ENCODE results near the gene POLN.

The POLN gene

DNA sequence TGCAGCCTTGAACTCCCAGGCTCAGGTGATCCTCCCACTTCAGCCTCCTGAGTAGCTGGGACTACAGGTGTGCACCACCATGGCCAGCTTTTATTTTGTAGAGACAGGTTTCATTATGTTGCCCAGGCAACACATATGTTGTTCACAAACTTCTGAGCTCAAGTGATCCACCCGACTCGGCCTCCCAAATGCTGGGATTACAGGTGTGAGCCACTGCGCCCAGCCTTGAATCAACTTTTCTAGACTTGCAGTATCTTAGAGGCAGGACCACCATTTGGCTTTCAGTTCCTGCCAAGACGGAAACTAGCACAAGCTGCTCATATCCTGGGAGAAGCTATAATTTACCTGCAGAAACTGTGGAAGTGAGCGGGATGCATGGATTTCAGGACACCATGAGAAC is 162.9 kb downstream of the POLN start:
- no peak for DNase-seq

DNA sequence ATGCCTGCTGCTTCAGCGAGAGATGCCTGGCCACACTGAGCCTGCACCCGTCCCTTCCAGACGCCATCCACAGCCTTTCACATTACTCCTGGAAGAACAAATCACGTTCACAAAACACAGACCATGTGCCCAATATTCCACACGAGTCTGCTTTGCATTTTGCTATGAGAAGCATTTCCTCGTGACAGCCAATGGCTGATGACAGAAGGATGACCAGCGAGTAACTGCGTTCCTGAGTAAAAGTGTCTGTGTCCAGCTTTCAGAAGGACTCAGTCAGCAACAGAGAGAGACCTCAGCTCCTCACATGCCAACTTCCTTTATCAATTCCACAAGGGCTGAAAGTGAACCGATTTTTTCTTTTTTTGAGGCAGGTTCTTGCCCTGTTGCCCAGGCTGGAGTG is 163.3 kb downstream of the POLN start:
- DNase-seq, result no peak

DNA sequence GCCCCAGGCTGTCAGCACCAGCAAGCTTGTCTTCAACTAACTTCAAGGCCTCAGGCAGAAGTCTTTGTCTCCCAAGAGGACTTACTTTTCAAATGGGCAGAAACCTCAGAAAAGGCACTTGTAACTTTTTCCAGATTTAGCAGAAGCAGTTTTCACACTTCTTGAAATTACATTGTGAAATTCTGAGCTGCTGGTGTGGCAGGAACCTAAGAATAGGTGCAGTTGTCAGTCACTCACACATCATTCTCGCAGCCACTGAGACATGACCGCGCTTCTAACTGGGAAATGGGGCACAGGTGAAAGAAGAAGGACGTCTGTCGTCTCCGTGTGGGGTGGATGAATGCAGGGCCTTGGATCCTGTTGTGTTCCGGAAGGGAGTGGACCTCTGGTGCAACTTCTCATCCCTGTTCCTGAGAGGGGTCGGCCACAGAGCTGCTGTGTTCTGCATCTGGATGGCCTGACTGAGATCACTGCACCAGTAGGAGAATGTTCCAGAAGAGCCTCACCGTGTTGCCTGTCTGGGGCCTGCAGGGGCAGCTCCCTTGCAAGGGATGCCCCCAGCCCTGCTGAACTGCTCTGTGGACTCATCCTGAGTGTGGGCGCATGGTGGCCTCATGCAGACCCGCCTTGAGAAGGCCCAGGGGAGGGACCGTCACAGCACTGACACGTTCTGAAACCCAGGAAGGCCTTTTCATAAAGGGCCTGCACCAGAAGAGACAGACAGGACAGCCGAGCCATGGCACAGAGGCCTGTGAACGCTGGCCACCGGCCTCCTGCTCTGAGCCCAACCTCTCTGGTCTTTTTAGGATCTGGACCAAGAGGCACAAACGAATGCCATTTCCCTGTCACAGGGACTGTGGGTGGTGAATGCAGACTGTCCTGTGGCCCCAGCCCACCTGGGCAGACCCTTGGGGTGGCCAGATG is 164.1 kb downstream of the POLN start:
- DNase-seq, result no peak

DNA sequence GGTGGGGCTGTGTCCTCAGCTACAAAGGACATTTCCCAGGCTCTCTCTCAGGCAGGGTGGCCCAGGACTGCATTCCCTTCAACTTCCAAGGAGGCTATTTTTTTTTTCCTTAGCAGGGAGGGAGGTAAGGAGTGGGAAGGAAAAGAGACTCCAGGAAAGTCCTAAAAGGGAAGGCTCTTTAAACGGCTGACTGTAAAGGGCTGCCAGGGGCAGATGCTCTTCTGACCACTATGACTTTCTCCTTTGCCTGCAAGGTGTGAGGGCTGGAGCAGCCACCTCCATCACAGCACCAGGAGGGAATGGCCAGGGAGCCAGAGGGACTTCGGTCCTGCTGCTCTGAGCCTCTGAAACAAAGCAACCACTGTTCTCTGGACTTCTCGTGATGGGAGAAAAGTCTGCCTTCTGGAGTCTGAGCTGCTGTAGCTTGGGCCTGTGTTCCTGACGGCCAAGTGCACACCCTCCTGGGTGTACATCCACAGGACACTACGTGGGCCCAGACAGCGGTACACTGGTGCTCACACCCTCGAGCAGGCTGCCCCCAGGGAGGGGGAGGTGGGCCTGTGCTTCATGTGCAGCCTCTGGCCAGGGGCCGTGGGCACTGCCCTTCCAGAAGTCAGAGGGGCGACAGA is 164.9 kb downstream of the POLN start:
- DNase-seq, result no peak

DNA sequence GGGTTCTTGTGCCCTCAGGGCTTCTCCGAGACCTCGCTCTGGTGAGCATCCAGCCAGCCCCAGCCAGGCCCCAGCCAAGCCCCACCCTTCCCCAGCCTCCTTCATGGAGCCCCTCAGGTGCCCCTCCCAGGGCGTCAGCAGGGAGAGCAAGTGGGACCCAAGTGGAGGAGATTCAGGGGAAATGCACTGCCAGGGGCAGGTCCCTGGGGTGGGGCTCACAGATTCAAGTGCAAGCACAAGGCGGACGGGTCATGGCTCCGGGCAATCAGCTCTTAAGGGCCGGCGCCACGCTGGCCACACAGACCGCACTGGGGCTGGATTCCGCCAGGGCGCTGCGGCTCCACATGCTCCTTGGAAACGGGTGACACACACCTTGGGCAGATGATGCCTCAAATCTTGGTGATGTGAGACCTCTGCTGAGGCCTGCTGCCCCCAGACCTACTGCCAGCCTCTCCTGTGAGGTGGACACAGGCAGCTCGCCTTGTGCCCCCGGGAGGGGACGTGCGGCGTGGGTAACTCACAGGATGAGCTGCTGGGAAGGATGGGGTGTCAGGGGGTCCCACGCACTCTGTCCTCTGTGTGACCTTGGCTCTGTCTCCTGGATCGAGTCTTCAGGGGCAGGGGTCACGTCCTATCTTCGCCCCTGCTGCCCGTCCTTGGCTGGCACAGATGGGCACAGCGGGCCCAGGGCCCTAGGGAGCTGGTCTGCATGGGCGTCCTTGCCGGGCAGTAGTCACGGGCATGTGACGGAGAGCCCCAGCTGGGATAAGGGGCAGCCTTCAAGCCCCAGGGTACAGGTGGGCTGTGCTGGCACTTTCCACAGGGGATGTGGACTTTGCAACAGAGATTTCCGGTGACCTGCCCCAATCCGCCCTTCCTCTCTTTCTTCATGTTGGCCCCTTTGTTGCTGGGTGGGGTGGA is 165.7 kb downstream of the POLN start:
- no peak for DNase-seq

DNA sequence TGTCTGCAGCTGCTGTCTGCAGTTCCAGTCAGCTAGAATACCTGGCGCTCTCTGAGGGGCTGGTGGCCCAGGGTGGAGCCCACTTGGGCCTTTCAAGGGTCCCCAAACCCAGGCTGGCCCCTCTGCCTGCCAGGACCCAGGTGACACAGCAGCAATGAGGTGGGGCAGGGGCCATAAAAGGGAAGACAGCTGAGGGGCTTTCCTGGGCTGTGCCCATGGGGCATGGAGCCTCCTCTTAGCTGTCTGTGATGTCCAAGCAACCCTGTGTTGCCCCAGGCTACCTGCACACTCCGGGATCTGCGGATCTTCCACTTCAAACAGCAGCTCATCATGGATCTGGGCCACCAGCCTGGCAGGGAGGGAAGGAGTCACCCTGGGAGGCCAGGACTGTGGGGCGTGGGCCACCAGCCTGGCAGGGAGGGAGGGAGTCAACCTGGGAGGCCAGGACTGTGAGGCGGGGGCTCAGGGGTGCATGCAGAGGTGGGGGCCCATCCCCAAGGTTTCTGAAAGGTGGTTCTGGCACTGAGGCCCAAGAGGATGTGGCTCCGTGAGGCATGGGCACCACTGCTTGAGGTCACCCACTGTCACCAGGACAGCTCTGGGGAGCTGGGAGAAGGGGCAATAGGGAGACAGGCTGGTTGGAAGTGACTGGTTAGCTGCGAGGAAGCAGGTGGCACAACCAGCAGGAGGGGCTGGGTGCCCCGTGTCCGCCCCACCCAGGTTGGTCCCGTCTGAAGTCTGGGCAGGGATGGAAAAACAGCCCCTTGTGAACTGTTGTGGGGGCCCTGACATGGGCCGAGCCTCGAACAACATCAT is 166.5 kb downstream of the POLN start:
- DNase-seq, result no peak

DNA sequence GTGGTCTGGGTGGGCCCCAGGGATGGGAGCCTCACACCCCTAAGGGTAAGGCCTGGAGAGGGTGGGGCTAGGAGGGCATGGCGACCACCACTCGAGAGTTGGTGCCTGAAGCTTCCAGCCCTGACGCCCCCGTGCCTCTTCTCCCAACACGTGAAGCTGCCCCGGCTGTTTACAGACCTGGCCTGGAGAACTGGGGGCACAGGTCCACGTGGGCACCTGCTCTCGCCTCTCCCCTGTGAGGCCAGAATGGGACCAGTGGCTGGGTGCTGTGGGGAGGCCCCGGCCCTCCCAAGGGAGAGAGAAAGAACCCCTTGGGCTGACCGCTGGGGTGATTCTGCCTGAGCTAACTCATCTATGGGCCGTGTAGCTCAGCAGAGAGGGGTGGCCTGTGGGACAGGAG is 167.3 kb downstream of the POLN start:
- DNase-seq, result no peak

DNA sequence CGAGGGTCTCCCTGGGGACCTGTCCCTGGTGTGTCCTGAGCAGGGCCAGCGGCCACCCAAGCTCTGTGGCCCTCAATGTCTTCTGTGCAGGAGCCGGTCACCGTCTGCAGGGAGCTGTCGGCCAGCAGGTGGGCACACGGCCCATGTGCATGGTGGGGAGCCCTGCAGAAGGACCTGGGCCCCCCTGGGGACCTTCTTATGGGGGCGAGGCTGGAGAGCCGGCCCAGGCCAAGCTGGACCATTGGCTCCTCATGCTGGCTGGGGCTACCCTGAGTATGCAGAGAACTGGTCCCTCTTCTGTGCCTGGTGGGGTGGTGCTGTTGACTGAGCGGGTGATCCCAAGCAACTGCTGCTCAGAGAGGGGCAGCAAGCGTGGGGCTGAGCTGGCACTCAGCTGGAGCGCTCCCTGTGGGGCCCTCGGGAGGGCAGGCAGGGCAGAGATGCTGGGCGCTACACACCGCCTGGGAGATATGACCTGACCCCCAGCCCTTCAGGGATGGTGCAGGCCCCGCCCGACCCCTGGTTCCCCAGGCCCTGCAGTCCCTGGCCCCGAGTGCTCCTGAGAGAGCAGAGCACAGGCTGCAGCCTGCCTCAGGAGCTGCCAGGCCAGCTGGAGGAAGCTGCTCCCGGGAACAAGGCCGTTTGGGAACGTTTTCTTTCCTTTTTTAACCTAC is 168.0 kb downstream of the POLN start:
- DNase-seq, result no peak

DNA sequence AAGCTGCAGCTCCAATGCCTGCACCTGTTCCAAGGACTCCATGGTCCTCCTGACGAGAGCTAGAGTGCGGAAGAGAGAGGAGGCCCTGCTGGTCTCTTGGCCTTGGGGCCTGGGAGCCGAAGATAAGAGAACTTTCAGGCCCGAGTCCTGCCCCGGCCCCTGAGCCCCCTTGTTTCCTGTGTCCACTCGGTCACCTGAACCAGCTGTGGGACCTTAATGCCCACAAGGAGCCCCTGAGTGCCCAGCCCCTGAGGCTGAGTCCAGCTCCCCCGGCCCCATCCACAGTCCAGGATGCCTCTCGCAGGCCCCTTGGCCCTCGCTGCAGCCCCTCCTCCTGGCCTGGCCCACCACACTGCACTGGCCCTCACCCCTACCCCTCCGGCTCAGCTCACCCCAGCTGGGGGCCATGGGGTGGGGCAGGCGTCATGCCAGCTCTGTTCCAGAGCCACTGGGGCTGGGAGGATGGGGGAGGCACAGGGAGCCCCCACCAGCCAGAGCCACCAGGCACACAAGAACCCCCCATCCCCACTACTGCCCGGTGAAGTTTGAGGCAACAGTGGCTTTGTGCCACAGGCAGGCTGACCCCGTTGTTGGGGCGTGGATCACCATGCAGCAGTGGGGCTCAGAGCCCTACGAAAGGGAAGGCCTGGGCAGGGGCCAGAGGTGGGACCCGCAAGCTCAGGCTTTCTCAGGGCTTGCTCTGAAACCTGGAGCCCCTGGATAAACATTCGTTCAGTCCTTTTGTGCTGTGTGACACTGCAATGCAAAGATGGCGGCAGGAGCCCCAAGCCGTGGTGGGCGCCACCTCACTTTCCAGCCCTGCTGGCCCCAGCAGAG is 168.7 kb downstream of the POLN start:
- DNase-seq, result no peak

DNA sequence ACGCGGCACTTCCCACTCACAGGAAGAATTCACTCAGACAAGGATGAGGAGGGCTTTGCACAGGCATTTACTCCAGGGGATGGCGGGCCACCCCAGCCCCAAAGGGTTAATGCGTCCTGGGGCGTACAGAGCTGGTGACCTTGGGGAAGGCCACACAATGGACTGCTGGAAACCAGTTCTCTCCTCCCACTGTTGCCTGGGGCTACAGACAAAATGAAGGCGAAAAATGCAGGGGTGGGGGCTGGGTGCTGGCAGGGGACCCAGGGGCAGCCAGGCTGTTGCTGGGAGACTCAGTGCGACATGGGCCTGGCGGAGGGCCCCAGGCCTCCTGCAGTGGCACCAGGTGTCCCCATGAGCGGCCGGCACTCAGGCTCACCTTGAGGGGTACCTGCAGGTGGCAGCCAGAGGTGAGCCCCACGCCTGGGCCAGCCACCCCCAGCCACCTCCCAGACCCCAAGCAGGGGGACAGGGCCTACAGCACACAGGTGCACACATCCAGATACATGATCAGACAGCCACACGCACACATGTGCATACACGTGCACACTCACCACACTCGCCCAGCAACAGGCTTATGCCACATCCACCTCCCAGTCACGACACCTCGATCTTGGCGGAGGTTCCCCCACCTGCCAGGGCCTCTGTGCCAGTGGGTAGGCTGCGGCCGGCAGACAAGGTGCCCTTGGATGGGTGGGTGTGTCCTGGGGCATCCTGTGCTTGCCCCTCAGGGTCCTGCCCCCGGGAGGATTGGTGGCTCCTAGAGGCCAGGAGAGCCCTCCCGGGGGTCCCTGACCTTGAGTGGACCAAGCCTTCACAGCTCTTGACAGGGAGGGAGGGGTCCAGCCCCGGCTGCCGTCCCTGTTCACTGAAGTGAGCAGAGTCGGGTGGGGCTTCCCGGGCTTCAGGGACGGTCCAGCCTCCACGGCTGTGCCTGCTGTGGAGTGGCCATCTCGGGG is 169.7 kb downstream of the POLN start:
- DNase-seq, result no peak

DNA sequence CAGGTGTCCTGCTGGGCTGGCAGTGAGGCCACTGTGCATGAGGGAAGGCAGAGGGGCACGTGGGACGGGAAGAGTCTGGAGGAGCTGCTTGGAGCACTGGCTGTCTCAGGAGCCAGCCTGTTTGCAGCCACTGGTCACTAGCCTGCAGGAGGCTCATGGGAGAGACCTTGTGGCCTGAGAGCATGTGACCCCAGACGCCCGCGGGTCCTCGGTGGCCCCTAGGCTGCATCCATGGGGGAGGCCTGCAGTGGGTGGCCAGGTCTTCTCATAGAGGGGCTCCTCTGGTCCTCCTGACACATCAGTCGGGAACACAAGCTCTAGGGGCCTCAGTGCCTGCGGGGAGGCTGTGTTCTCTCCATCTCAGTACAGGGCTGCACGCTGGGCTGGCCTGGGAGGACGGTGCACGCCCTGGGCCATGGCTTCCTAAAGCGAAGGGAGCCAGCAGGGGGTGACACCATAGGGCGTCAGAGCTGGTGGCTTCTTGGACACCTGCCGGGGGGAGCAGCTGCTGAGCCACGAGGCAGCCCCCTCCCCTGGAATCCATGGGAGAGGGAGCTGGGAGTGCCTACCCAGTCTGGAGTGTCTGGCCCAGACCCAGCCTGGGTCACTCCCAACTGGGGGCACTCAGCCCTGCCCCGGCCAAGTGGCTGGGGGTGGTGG is 170.5 kb downstream of the POLN start:
- DNase-seq, result no peak

DNA sequence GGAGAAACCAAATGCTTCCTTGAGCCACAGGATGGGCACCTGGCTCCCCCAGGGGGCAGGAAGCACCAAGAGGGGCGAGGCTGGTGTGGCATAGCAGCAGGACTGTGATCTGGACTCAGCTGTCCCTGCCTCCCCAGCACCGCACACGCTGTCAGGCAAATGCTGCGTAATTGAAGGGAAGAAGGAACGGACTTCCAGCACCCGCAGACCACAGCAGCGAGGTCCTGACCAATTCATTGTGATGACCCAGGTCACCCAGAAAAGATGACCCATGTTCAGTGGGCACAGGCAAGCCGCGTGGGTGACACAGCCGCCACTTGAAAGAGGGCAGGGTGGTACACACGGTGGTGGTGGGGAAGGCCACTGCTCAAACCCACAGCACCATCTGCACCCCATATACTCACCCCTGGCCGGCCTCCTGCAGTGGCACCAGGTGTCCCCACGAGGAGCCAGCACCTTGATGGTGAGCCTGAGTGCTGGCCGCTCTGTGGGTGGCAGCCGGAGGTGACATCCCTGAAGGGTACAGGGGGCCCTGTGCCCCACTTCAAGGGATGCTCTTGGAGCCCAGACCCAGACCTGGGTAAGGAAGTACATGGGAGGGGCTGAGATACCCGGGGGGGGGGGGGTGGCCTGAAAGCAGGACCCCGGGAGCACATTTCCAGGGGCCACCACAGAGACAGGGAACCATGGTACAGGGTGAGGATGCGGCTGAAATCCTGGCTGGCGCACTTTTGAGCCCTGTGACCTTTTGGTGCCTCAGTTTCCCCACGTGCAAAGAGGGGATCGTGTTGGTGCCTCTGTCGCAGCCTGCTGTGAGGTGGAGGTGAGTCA is 171.3 kb downstream of the POLN start:
- no peak for DNase-seq

DNA sequence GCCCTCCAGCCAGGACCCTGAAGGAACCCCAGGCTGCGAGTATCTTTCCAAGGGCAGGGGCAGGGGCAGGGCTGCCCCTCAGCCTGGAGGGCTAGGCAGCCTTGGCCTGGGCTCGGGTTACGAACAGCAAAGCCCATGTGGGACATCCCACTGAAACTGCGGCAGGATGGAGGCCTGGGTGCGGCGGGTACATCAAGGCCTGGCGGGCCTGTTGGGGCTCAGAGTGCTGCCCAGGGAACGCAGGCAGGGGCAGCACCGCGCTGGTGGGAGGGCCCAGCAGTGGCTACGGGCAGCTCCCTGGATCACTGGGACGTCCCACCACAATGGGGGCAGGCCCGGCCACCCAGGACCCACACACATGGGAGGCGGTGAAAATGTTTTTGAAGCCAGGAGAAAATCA is 171.9 kb downstream of the POLN start:
- no peak for DNase-seq

DNA sequence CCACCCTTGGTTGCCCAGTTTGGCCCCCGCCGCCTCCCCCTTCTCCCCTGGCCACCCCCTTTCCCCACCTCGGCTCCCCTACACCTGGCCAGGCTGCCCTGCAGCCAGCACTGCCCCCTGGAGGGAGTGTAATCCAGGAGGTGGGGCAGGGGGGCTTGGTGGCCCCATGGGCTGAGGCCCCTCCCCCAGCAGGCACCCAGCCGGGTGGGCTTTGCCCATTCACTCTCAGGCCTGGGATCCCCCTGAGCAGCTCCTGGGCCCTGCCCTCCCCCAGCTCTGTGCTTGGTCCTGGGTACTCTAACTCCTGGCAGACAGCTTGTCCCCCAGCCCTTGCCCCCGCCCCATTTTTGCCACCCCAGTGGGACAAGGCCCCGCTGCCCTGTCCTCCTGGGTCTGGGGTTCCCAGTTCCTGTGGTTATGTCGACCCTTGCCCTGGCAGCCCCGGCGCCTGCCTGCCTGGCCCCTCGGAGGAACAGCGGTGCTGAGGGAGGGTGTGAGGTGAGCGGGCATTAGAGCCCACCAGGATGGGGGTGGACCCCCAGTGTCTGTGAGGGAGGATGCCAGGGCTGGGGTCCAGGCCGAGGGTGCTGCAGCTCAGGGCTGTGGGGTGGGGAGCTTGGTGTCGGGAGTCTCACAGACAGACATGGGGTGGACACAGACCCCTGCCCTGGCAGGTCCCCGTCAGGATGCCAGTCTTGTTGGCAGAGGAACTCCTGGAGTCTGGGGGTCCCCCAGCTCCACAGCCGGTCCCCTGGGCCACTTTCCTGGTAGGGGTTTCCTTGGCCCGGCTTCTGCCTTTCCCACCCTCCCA is 172.6 kb downstream of the POLN start:
- DNase-seq, result no peak

DNA sequence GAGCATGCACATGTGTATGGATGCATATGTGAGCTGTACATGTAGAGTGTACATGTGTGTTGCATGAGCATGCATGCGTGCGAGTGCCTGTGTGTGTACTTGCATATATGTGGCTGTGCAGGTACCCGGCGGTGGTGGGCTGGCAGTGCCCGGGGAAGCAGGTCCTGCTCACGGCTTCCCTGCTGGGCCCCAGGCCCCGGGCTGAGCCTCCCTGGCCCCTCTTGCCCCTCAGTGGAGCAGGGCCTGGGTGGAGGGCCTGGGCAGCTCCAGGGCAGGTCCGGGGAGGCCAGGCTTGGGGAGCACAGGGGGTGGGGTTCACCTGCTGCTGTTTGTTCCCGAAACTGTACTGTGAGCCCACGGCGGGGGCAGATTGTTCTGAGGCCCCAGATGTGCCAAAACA is 173.4 kb downstream of the POLN start:
- DNase-seq, result no peak

DNA sequence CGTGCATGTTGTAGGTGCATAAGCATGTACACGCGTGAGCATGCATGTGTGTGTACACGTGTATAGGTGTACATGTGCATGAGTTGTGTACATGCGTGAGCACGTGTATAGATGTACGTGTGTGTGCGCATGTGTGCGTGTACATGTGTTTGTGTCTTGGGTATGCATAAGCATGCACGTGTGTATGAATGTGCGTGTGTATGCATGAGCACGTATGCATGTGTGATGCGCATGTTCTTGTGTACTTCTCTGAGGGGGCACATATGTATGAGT is 173.8 kb downstream of the POLN start:
- no peak for DNase-seq

DNA sequence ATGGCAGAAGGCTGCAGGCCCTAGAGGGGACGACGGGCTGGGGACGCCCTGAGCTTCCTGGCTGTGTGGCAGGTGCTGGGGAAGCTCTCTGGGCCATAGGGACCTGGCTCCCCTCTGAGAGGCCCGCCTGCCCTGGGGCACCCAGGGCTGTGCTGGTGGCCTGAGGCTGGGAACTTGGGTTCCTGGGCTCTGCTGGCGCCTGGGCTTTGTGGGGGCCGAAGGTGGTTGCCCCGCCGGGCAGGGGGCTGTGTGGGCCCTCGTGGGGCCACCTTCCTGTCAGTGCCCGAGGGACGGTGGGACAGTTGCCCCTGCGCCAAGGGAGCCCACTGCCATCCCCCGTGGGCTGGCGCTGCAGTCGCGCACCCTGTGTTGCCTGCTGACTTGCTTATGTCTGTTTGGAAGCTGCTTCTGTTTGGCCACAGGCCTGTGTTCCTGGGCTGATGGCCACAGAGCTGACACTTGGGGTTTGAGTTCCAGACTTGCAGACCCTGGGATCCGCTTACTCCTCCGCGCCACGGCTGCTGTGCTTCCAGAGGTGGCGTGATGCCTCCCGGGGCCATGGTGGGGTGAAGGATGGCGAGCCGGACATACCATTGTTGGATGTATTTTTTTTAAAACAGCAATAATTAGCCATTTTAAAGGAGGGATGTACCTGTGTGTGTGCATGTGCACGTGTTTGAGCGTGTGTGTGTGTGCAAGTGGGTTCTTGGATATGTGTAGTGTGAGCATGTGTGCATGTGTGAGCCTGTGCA is 174.3 kb downstream of the POLN start:
- no peak for DNase-seq

All from CD4-positive, alpha-beta T cell treated with Interferon gamma for 1 hour (primary cell).